ENCODE data around the gene SRRM2.

The SRRM2 gene

GRCh38 chr16:2740476-2740875 is 12.0 kb upstream of the SRRM2 start:
- DNase-seq = no peak

GRCh38 chr16:2741168-2741567 is 11.3 kb upstream of the SRRM2 start:
- no peak for DNase-seq

GRCh38 chr16:2742323-2743006 is 10.0 kb upstream of the SRRM2 start:
- no peak for DNase-seq

GRCh38 chr16:2743007-2743810 is 9.2 kb upstream of the SRRM2 start:
- no peak for DNase-seq

GRCh38 chr16:2744711-2745110 is 7.7 kb upstream of the SRRM2 start:
- no peak for DNase-seq

- DNase-seq = no peak
These were observed 7.1 kb upstream of the SRRM2 start for GRCh38 chr16:2745116-2745890.

- DNase-seq = no peak
These were observed 6.5 kb upstream of the SRRM2 start for GRCh38 chr16:2745961-2746360.

GRCh38 chr16:2748757-2749455 is 3.5 kb upstream of the SRRM2 start:
- no peak for DNase-seq

- no peak for DNase-seq
These were observed 3.0 kb upstream of the SRRM2 start for GRCh38 chr16:2749476-2749875.

- DNase-seq = no peak
These were observed 2.5 kb upstream of the SRRM2 start for GRCh38 chr16:2749936-2750335.

GRCh38 chr16:2751577-2752034 is 832 bp upstream of the SRRM2 start:
- no peak for DNase-seq

GRCh38 chr16:2752850-2753732 is 653 bp downstream of the SRRM2 start:
- peak; percentile 47 for DNase-seq

- no peak for DNase-seq
These were observed 1.2 kb downstream of the SRRM2 start for GRCh38 chr16:2753733-2754020.

- no peak for DNase-seq
These were observed 2.7 kb downstream of the SRRM2 start for GRCh38 chr16:2755158-2755557.

- no peak for DNase-seq
These were observed 4.0 kb downstream of the SRRM2 start for GRCh38 chr16:2756288-2757015.

GRCh38 chr16:2757344-2757743 is 4.9 kb downstream of the SRRM2 start:
- no peak for DNase-seq

- no peak for DNase-seq
These were observed 9.0 kb downstream of the SRRM2 start for GRCh38 chr16:2761472-2761871.

- no peak for DNase-seq
These were observed 9.6 kb downstream of the SRRM2 start for GRCh38 chr16:2761886-2762583.

GRCh38 chr16:2762711-2763110 is 10.3 kb downstream of the SRRM2 start:
- no peak for DNase-seq

- DNase-seq = no peak
These were observed 10.7 kb downstream of the SRRM2 start for GRCh38 chr16:2763173-2763572.

GRCh38 chr16:2764718-2765117 is 12.3 kb downstream of the SRRM2 start:
- DNase-seq = no peak

Data from NCI-H2107 (cell line).